Activated CD4-positive, alpha-beta T cell treated with anti-CD3 and anti-CD28 coated beads, Interleukin-2, amount 10 ng/mL, durations not matched to agents 24 days and 14 days (primary cell): ENCODE measurements around the gene ATAD3A. TPM values are rescaled to one million over a fixed set of nuclear protein-coding genes. Genes with fewer than 3 reads are reported as not detected.
"Not testable (repeated sequence)": the region's sequence is repeated elsewhere in the genome, so short reads cannot be mapped to it uniquely, and the experiment has no call there.

Experiments used
- DNase-seq: peaks from one replicate; pipeline ENCODE4 v3.0.0; 2022
- H3K27ac Mint-ChIP-seq: one replicate; pipeline ENCODE4 v1.8.0; 2022; ENCODE audit warnings: mild to moderate bottlenecking, mixed read lengths
- H3K27me3 Mint-ChIP-seq: one replicate; pipeline ENCODE4 v1.8.0; 2022; ENCODE audit warnings: mixed read lengths
- H3K36me3 Mint-ChIP-seq: one replicate; pipeline ENCODE4 v1.8.0; 2022; ENCODE audit warnings: low read depth, mild to moderate bottlenecking, mixed read lengths
- H3K4me1 Mint-ChIP-seq: one replicate; pipeline ENCODE4 v1.8.0; 2021; ENCODE audit warnings: mixed read lengths
- H3K4me3 Mint-ChIP-seq: one replicate; pipeline ENCODE4 v1.8.0; 2022; ENCODE audit warnings: mild to moderate bottlenecking, moderate library complexity, mixed read lengths
- H3K9me3 Mint-ChIP-seq: one replicate; pipeline ENCODE4 v1.8.0; 2021; ENCODE audit warnings: mixed read lengths
- intact Hi-C: fragments of 100-400 bp; cut with micrococcal nuclease; formaldehyde crosslinking; loops from one replicate; pipeline ENCODE4 v1.15.1; 2023
- total RNA-seq: library from RNA; stranded (reverse); gene quantifications from 2 replicates; pipeline ENCODE4 v1.2.3, GENCODE V29; 2022

ATAD3A gene
- total RNA-seq, 1 donor from 2014 or later, result 107 TPM

- intact Hi-C loops, result loop anchor here (10.0 kb wide), 1 partner anchor 131 kb away; the partner anchor contains the start of gene AURKAIP1
- not testable (repeated sequence) for H3K9me3 Mint-ChIP-seq, H3K27me3 Mint-ChIP-seq, H3K36me3 Mint-ChIP-seq, H3K4me3 Mint-ChIP-seq, DNase-seq
- Mint-ChIP-seq H3K4me1 (peaks cover 13% of the 10 kb centered on the region), H3K27ac (peak overlapping the region; percentile 75)
Measured at GRCh38 chr1:1505801-1506200, 6.2 kb upstream of the ATAD3A start.

DNA sequence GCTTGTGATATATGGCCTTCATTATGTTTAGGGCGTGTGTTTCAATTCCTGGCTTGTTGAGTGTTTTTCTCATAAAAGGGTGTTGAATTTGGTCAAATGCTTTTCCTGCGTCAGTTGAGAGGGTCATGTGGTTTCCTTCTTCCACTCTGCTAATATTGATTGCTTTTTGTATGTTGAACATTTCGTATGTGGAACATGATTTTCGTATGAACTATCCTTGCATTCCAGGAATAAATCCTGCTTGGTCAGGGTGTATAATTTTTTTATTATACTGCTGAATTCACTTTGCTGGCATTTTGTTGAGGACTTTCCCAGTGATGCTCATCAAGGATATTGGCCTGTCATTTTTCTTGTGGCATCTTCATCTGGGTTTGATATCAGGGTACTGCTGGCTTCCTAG, 4.7 kb upstream of the ATAD3A start:
- no peaks in the 10 kb centered on the region for H3K27me3 Mint-ChIP-seq
- peaks cover 16% of the 10 kb centered on the region for H3K4me1 Mint-ChIP-seq
- H3K36me3 Mint-ChIP-seq, result no peaks in the 10 kb centered on the region
- H3K27ac Mint-ChIP-seq, result no peak overlapping the region
- H3K9me3 Mint-ChIP-seq, result no peaks in the 10 kb centered on the region
- no peak overlapping the region for H3K4me3 Mint-ChIP-seq
- intact Hi-C loops, result loop anchor here (10.0 kb wide), 1 partner anchor 133 kb away; the partner anchor contains the start of gene AURKAIP1
- no peak for DNase-seq

DNA sequence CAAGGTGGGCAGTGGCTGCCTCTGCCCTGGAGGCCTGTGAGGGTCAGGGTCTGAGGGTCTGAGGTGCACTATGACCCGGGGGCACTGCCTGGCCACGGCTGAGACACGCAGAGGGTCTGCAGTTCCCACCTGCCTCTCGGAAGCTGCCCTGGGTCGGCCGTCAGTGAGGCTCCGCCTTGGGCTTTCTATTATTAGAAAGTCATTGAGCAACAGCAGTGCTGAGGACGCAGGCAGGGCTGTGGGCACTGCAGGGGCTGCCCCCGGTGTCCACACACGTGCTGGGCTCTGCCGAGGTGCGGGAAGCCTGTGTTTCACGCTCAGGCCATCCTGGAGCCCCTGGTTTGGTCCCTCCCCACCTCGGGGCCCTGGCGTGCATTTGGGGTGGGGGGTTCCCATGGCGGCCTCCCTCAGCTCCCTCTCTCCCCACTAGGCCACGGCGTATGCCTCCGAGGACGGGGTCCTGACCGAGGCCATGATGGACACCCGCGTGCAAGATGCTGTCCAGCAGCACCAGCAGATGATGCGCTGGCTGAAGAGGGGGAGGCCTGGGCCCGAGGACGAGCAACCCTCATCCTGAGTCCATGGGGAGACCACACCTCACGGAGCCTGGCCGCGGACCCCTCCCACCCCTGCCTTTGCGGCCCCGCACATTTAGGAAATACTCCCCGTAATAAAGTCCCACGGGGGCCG, 3.0 kb upstream of the ATAD3A start:
- not testable (repeated sequence) for H3K27me3 Mint-ChIP-seq, H3K36me3 Mint-ChIP-seq, DNase-seq, H3K27ac Mint-ChIP-seq, H3K4me3 Mint-ChIP-seq, H3K9me3 Mint-ChIP-seq
- intact Hi-C loops, result loop anchor here (10.0 kb wide), 1 partner anchor 134 kb away; the partner anchor contains the start of gene AURKAIP1
- peaks cover 18% of the 10 kb centered on the region for H3K4me1 Mint-ChIP-seq

- H3K4me3 Mint-ChIP-seq, DNase-seq, H3K9me3 Mint-ChIP-seq, H3K27me3 Mint-ChIP-seq, H3K27ac Mint-ChIP-seq, H3K36me3 Mint-ChIP-seq: not testable (repeated sequence)
- intact Hi-C loops, result loop anchor here (10.0 kb wide), 1 partner anchor 135 kb away; the partner anchor contains the start of gene AURKAIP1
- H3K4me1 Mint-ChIP-seq, result peaks cover 18% of the 10 kb centered on the region
Measured at GRCh38 chr1:1509465-1509850, 2.5 kb upstream of the ATAD3A start.

DNA sequence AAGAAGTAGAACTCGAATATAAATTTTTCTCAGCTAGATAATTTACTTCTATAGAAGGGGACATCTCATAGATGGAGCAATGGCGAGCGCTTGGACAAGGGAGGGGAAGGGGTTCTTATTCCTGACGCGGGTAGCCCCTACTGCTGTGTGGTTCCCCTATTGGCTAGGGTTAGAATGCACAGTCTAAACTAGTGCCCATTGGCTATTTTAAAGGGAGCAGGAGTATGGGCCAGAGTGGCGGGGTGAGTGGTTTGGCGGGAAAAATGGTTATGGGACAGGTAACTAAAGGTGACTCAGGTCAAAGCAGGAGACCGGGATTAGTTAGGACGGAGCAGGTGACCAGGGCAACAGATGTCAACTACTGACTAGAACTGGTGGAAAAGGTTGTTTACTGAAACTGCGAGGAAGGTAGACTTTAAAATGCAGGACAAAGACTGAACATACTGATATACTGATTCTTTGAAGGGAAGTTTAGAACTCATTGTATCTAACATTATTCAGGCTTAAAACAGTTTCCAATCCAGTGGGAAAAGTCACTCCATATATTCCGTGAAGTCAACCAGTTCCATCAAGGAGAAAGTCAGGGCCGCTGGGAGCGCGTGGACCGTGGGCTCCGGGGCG, 940 bp upstream of the ATAD3A start:
- peak; percentile 70 for DNase-seq
- H3K4me1 Mint-ChIP-seq, result peaks cover 8% of the 10 kb centered on the region
- H3K9me3 Mint-ChIP-seq, result no peaks in the 10 kb centered on the region
- peaks cover 5% of the 10 kb centered on the region for H3K36me3 Mint-ChIP-seq
- H3K27me3 Mint-ChIP-seq, result no peaks in the 10 kb centered on the region
- H3K4me3 Mint-ChIP-seq, result peak overlapping the region; percentile 82
- H3K27ac Mint-ChIP-seq, result peak overlapping the region; percentile 84
- intact Hi-C loops, result loop anchor here (5.0 kb wide), 1 partner anchor 104 kb away; the partner anchor contains the start of gene MRPL20

GRCh38 chr1:1512425-1512824, 463 bp downstream of the ATAD3A start:
- intact Hi-C loops, result loop anchor here (5.0 kb wide), 1 partner anchor 105 kb away; the partner anchor contains the start of gene MRPL20
- H3K27me3 Mint-ChIP-seq, H3K27ac Mint-ChIP-seq, H3K4me1 Mint-ChIP-seq, H3K36me3 Mint-ChIP-seq, H3K9me3 Mint-ChIP-seq: not testable (repeated sequence)
- DNase-seq, result peak; percentile 83
- peak overlapping the region; percentile 79 for H3K4me3 Mint-ChIP-seq

DNA sequence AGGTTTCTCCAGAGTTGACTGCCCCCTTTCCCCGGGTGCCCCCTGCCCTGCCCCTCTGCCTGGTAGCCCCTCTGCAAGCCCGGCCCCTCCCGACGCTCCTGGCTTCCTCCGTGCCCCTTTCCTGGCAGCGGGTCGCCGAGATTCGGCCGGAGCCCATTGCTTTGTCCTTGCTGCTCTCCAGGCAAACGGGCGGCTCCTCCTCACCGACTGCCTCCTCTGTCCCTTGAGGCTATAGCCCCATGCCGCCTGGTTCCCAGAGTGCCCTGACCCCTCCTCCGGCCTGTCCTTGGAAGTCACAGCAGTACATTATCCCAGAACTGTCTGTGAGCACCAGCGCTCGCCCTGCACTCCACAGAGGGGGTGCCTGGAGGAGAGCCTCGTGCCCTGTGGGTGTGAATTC, 1.7 kb downstream of the ATAD3A start:
- peak overlapping the region; percentile 24 for H3K27ac Mint-ChIP-seq
- intact Hi-C loops, result loop anchor here (5.0 kb wide), 1 partner anchor 106 kb away; the partner anchor contains the start of gene MRPL20
- not testable (repeated sequence) for DNase-seq

DNA sequence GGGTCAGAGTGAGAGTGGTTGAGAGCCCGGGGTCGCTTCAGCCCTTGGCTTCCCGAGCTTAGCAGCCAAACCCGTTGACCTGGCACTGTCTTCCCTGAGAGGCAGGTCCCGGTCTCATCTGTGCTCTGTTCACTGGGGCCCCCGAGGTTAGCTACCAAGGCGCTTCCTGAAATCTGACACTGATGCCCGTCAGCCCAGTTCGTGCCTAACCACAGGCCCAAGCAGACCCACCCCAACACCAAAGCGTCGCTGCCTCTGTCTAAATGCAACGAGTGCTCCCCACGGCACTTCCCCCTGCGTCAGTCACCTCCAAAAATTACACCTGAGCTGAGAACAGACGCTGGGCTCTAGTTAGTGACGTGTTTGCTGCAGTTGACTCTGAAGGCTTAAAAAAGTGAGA, 2.4 kb downstream of the ATAD3A start:
- H3K4me1 Mint-ChIP-seq, DNase-seq, H3K9me3 Mint-ChIP-seq, H3K27ac Mint-ChIP-seq, H3K27me3 Mint-ChIP-seq, H3K4me3 Mint-ChIP-seq: not testable (repeated sequence)
- peaks cover 19% of the 10 kb centered on the region for H3K36me3 Mint-ChIP-seq
- intact Hi-C loops, result loop anchor here (5.0 kb wide), 1 partner anchor 107 kb away; the partner anchor contains the start of gene MRPL20

More for the DNA sequence above, 1.7 kb downstream of the ATAD3A start:
- peak overlapping the region; percentile 80 for H3K4me3 Mint-ChIP-seq
- H3K27me3 Mint-ChIP-seq, H3K9me3 Mint-ChIP-seq, H3K4me1 Mint-ChIP-seq: not testable (repeated sequence)
- H3K36me3 Mint-ChIP-seq, result peaks cover 17% of the 10 kb centered on the region

GRCh38 chr1:1516923-1517322, 5.0 kb downstream of the ATAD3A start:
- peaks cover 21% of the 10 kb centered on the region for H3K36me3 Mint-ChIP-seq
- intact Hi-C loops, H3K27ac Mint-ChIP-seq, H3K27me3 Mint-ChIP-seq, H3K4me1 Mint-ChIP-seq, H3K9me3 Mint-ChIP-seq, DNase-seq, H3K4me3 Mint-ChIP-seq: not testable (repeated sequence)

DNA sequence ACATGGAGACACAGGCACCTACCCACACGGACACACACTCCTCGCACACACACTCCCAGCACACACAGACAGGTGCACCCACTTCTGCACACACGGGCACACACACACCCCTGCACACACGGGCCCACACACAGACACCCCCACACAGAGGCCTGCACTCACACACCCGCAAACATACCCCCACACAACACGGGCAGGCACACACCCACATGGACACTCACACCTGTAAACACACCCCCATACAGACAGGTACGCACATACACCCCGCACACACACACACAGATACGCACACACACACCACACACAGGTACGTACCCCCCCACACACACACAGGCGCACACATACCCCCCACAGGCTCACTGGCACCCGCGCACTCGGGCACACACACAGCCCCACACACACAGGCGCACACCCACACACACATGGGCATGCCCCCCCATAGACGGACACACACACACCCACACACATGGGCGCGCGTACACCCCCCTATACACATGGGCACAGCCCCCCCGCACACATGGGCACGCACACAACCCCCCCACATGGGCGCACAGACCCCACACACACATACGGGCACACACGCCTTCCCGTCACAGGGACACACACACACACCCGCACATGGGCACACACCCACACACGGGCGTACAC, 6.1 kb downstream of the ATAD3A start:
- Mint-ChIP-seq H3K36me3 (peaks cover 23% of the 10 kb centered on the region), H3K27ac (no peak overlapping the region), H3K27me3 (no peaks in the 10 kb centered on the region), H3K4me3 (no peak overlapping the region), H3K4me1 (peaks cover 2% of the 10 kb centered on the region), H3K9me3 (no peaks in the 10 kb centered on the region)
- intact Hi-C loops, result no loop called here
- DNase-seq, result no peak

DNA sequence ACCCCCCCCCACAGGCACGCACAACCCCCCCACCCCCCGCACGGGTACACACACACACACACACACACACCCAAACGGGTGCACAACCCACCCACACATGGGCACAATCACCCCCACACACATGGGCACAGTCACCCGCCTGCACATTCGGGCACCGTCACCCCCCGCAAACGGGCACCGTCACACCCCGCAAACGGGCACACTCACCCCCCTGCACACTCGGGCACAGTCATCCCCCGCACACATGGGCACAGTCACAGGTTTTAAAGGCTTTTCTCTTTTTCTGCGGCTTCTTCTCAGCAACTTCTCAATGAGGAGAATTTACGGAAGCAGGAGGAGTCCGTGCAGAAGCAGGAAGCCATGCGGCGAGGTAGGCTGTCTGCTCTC, 6.7 kb downstream of the ATAD3A start:
- peaks cover 23% of the 10 kb centered on the region for H3K36me3 Mint-ChIP-seq
- H3K27me3 Mint-ChIP-seq, H3K4me1 Mint-ChIP-seq, intact Hi-C loops, H3K9me3 Mint-ChIP-seq, H3K27ac Mint-ChIP-seq, H3K4me3 Mint-ChIP-seq, DNase-seq: not testable (repeated sequence)

DNA sequence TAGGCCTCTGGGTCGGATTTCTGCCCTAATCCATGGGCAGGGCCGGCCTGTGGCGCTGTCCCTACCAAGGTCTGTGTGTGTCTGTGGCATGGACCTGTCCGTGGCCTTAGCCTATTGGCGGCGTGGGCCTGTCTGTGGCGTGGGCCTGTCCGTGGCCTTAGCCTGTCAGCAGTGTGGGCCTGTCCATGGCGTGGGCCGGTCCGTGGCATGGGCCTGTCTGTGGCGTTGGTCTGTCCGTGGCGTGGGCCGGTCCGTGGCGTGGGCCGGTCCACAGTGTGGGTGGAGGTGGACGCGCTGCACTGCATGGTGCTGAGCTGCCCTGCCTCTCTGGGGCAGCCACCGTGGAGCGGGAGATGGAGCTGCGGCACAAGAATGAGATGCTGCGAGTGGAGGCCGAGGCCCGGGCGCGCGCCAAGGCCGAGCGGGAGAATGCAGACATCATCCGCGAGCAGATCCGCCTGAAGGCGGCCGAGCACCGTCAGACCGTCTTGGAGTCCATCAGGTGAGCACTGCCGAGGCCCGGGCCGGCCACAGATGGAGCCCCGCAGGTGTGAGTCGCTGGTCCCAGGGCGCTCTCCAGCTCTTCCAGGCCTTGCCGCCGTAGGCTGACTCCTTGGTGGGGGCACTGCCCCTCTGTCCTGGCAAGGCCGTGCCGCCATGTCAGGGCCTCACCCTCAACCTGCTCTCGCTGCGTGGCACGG, 8.0 kb downstream of the ATAD3A start:
- H3K27me3 Mint-ChIP-seq, H3K27ac Mint-ChIP-seq, H3K4me1 Mint-ChIP-seq, H3K9me3 Mint-ChIP-seq, H3K4me3 Mint-ChIP-seq, DNase-seq, intact Hi-C loops: not testable (repeated sequence)
- peaks cover 21% of the 10 kb centered on the region for H3K36me3 Mint-ChIP-seq

DNA sequence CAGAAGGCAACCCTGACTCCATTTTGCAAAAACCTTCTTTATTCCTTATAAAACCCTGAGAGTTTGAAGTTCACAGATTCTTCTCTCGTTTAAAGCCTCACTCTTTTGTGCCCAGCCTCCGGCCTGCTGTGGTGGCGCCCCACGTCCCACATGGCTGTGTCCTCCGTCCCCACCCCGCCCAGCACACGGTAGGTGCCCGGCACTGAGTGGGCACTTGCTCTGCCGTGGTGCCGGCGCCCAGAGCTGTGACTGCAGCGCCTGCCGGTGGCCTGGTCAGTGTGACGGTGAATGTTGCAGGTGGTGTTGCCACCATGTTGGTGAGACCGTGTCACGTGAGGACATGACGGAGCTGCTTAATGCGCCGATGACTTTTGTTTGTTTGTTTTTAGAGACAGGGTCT, 9.4 kb downstream of the ATAD3A start:
- Mint-ChIP-seq H3K9me3 (no peaks in the 10 kb centered on the region), H3K4me3 (no peak overlapping the region), H3K27ac (no peak overlapping the region), H3K4me1 (no peaks in the 10 kb centered on the region), H3K27me3 (no peaks in the 10 kb centered on the region), H3K36me3 (peaks cover 22% of the 10 kb centered on the region)
- no peak for DNase-seq
- intact Hi-C loops, result no loop called here
